ENCODE results near the gene BPIFB3. TPM values are rescaled to one million over a fixed set of nuclear protein-coding genes. Genes with fewer than 3 reads are reported as not detected.

BPIFB3 gene
- total RNA-seq, 1 experiment from 2014 or later, result not detected

DNA sequence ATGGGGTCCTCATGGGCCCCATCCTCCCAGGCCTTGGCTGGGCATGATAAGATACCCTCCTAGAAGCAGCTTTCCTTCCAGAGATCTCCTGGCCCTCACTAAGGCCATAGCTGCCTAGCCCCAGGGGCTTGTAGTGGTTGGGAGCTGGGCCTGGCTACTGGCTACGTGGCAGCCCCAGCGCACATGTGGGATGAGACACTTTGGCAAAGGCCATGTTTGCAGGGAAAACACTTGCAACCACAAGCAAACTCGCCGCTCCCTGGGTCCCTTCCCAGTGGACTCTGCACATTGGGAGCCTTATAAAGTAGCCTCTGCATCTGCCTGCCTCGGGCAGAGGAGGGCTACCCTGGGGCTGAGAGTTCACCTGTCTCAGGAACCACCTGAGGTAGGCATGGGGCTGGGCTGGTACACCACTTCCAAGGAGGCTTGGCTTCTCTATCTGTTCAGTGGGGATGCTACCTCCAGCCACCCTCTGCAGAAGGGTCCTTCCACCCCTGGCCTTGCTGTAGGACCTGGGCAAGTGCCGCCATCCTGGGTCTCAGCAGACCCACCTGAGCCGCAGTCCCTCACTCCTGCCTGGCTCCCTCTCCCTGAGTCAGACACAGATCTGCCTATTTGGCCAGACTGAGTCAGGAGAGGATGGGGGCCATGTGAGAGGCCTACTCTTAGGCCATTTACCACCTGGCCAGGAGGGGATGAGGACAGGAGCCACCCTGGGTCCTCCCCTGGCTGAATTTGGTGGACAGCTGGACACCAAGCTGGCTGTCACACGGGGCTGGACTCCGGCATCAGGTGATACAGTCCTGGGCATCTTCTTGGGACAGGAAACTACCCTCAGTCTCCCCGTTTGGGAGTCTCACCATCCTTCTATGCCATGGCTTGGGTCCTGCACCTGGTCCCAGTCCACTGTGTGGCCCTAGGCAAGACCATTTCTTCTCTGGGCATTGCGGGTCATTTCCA, 46.0 kb upstream of the BPIFB3 start, which contains the start of gene BPIFB2:
BPIFB2 (plus strand) TSS at position 329 of the 960 bp plus-strand sequence. CDS start 871 bp downstream, outside the sequence.
- Mint-ChIP-seq H3K27ac (ENCODE audit: unreplicated experiment) (no peak within 1 kb of the TSS), H3K4me3 (ENCODE audit: unreplicated experiment) (no peak within 1 kb of the TSS), H3K9me3 (ENCODE audit: unreplicated experiment) (peaks cover 10% of the 10 kb centered on the region), H3K4me1 (ENCODE audit: low read depth, unreplicated experiment) (no peaks in the 10 kb centered on the region), H3K36me3 (ENCODE audit: insufficient read depth, unreplicated experiment) (no peaks in the 10 kb centered on the region), H3K27me3 (ENCODE audit: insufficient read depth, unreplicated experiment) (peaks cover 18% of the 10 kb centered on the region)
- TF ChIP-seq, protein P1, sequence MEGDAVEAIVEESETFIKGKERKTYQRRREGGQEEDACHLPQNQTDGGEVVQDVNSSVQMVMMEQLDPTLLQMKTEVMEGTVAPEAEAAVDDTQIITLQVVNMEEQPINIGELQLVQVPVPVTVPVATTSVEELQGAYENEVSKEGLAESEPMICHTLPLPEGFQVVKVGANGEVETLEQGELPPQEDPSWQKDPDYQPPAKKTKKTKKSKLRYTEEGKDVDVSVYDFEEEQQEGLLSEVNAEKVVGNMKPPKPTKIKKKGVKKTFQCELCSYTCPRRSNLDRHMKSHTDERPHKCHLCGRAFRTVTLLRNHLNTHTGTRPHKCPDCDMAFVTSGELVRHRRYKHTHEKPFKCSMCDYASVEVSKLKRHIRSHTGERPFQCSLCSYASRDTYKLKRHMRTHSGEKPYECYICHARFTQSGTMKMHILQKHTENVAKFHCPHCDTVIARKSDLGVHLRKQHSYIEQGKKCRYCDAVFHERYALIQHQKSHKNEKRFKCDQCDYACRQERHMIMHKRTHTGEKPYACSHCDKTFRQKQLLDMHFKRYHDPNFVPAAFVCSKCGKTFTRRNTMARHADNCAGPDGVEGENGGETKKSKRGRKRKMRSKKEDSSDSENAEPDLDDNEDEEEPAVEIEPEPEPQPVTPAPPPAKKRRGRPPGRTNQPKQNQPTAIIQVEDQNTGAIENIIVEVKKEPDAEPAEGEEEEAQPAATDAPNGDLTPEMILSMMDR (IDR thresholded peaks at IDR 0.05; ENCODE audit: insufficient read depth in 1 of 2, low read depth in 1 of 2, low read length in 1 of 2, severe bottlenecking in 1 of 2, unreplicated experiment in 1 of 2), result no peak
- POLR2A ChIA-PET, result no interaction called here
- no peaks in the 10 kb centered on the region for H3K4me1 ChIP-seq
- no TSS peak for BruUV-seq (replicated peaks)
- H3K36me3 ChIP-seq (ENCODE audit: control insufficient read depth, insufficient read depth, low read length), result no peaks in the 10 kb centered on the region
- no peak within 1 kb of the TSS for H3K4me3 ChIP-seq (ENCODE audit: low read depth, low read length)
- intact Hi-C loops (cut with micrococcal nuclease; ENCODE audit: unreplicated experiment), result loop anchor here (5.0 to 10.0 kb wide), 2 partner anchors 90 to 103 kb away; no protein-coding TSS in a partner anchor
- CTCF ChIA-PET, result no interaction called here
- no peak for DNase-seq
- peaks cover 10% of the 10 kb centered on the region for H3K9me3 ChIP-seq
- peaks cover 3% of the 10 kb centered on the region for H3K27me3 ChIP-seq (replicated peaks; ENCODE audit: control insufficient read depth, insufficient read depth, low read length)

DNA sequence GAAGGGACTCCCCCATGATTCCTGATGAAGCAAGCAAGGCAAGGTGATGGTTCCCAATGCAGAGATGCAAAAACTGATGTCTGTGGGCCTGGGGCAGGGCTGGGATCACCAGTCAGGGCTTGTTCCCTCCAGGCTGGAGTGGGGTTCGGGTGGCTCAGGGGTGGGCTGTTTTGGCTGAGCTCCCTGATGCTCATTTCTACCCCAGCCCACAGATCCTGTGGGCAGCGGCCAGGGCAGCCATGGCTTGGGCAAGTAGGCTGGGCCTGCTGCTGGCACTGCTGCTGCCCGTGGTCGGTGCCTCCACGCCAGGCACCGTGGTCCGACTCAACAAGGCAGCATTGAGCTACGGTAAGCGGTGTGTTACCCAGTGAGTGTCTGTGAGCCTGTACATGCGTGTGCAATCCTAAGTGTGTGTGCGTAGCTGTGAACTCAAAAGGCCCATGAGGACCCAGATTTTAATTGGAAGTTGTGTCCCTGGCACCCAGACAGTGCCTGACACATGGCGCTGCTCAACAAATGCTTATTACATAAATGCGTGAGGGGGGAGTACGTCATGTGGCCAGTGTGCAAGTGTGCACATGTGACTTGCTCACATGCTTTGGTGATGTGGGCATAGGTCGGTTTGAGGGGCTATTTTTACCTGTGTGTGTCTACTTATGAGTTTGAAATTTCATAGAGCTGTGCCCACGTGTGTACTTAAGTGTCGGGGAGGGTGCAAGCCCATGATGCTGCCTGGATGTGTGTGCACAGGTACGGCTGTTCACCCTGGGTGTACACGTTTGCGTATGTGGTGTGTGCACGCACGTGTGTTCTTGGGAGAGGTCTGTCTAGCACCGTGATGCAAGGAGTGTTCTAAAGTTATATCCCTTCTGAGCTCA, 45.1 kb upstream of the BPIFB3 start:
- no peak overlapping the region for H3K27ac Mint-ChIP-seq (ENCODE audit: unreplicated experiment)
- no TSS peak for BruUV-seq (replicated peaks)
- CTCF ChIA-PET, result no interaction called here

More for the DNA sequence above, 45.1 kb upstream of the BPIFB3 start:
- H3K4me1 ChIP-seq, result no peaks in the 10 kb centered on the region
- Mint-ChIP-seq H3K4me1 (ENCODE audit: low read depth, unreplicated experiment) (no peaks in the 10 kb centered on the region), H3K4me3 (ENCODE audit: unreplicated experiment) (no peak overlapping the region), H3K27me3 (ENCODE audit: insufficient read depth, unreplicated experiment) (peaks cover 18% of the 10 kb centered on the region), H3K36me3 (ENCODE audit: insufficient read depth, unreplicated experiment) (no peaks in the 10 kb centered on the region), H3K9me3 (ENCODE audit: unreplicated experiment) (peaks cover 10% of the 10 kb centered on the region)
- no peak overlapping the region for H3K4me3 ChIP-seq (ENCODE audit: low read depth, low read length)
- no peak for DNase-seq
- POLR2A ChIA-PET, result no interaction called here
- TF ChIP-seq, protein P1 (IDR thresholded peaks at IDR 0.05; ENCODE audit: insufficient read depth in 1 of 2, low read depth in 1 of 2, low read length in 1 of 2, severe bottlenecking in 1 of 2, unreplicated experiment in 1 of 2), result no peak
- no peaks in the 10 kb centered on the region for H3K36me3 ChIP-seq (ENCODE audit: control insufficient read depth, insufficient read depth, low read length)
- H3K9me3 ChIP-seq, result peaks cover 10% of the 10 kb centered on the region
- H3K27me3 ChIP-seq (replicated peaks; ENCODE audit: control insufficient read depth, insufficient read depth, low read length), result peaks cover 3% of the 10 kb centered on the region
- intact Hi-C loops (cut with micrococcal nuclease; ENCODE audit: unreplicated experiment), result loop anchor here (5.0 to 10.0 kb wide), 2 partner anchors 89 to 104 kb away; no protein-coding TSS in a partner anchor

Measured in Caco-2 (cell line).